Astrocyte (in vitro differentiated cells and primary cell): ENCODE results near the gene BHLHE23.

Experiments used
- EZH2 ChIP-seq: IDR thresholded peaks from 2 replicates; pipeline ENCODE4 v1.6.1; 2012; ENCODE audit warnings: mild to moderate bottlenecking, low read length, inconsistent platforms; ENCODE audit not compliant: insufficient read depth
- TF ChIP-seq, protein P1 (sequence below): IDR thresholded peaks from 2 replicates; pipeline ENCODE4 v1.5.1; 2011; ENCODE audit warnings: low read depth, mild to moderate bottlenecking, inconsistent platforms, low read length, moderate library complexity; ENCODE audit not compliant: insufficient read depth

DNA sequence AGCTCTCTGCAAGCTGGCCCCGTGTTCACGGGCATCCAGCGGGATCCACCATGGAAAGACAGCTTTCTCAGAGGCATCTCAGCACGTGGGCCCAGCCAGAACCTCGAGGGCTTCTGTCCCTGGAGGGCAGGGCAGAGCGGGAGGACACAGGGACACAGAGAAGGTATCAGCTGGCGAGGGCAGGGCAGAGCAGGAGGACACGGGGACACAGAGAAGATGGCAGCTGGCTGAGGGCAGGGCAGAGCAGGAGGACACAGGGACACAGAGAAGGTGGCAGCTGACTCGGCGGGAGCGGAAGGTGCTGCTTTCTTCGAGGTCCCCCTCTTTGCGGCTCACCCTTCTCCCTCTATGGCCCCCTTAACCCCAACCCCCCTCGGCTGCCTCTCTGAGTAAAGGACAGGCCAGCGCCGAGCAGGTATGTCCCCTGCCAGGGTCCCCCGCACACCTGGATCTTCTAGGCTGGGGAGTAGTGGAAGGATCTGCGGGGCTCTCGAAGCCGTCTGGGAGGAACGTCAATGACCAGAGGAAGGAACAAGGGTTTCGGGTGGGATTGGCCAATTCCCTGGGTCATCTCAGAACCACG lies 28.9 kb upstream of the BHLHE23 start:
- TF ChIP-seq, protein P1, sequence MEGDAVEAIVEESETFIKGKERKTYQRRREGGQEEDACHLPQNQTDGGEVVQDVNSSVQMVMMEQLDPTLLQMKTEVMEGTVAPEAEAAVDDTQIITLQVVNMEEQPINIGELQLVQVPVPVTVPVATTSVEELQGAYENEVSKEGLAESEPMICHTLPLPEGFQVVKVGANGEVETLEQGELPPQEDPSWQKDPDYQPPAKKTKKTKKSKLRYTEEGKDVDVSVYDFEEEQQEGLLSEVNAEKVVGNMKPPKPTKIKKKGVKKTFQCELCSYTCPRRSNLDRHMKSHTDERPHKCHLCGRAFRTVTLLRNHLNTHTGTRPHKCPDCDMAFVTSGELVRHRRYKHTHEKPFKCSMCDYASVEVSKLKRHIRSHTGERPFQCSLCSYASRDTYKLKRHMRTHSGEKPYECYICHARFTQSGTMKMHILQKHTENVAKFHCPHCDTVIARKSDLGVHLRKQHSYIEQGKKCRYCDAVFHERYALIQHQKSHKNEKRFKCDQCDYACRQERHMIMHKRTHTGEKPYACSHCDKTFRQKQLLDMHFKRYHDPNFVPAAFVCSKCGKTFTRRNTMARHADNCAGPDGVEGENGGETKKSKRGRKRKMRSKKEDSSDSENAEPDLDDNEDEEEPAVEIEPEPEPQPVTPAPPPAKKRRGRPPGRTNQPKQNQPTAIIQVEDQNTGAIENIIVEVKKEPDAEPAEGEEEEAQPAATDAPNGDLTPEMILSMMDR: no peak
- TF ChIP-seq EZH2: no peak
